Activated CD8-positive, alpha-beta memory T cell treated with anti-CD3 and anti-CD28 coated beads for 1 hour (primary cell): ENCODE data around the gene ZNF433.
"Not testable (repeated sequence)": the region's sequence is repeated elsewhere in the genome, so short reads cannot be mapped to it uniquely, and the experiment has no call there.

Experiments
- DNase-seq, 2 donors: peaks; one replicate each; pipeline ENCODE4 v3.0.0-alpha.2; 2020; ENCODE audit warnings: low read depth in 1 of 2; ENCODE audit errors: extremely low read depth in 1 of 2

The ZNF433 gene

GRCh38 chr19:12035220-12036172, at the start of gene ZNF433:
TSS of gene ZNF433 (minus strand) at chr19:12035679. CDS start at chr19:12035539, 140 bp downstream.
- peak in 1 of 2 donors; percentile 60 for DNase-seq

- not testable (repeated sequence) for DNase-seq
These were observed 47.9 kb upstream of the ZNF433 start for GRCh38 chr19:12083336-12083735.

GRCh38 chr19:12077375-12077774, 41.9 kb upstream of the ZNF433 start:
- no peak for DNase-seq

GRCh38 chr19:12076331-12076730, 40.9 kb upstream of the ZNF433 start:
- DNase-seq, result not testable (repeated sequence)

- no peak for DNase-seq
These were observed 40.2 kb upstream of the ZNF433 start for GRCh38 chr19:12075538-12076139.

- DNase-seq, result peak in 1 of 2 donors; percentile 54
These were observed 29.4 kb upstream of the ZNF433 start, which contains the start of gene ZNF844 for GRCh38 chr19:12064590-12065538. TSS of gene ZNF844 (plus strand) at chr19:12064731. CDS start at chr19:12064874, 143 bp downstream.

- no peak for DNase-seq
These were observed 20.3 kb upstream of the ZNF433 start for GRCh38 chr19:12055784-12056183.

- DNase-seq, result no peak
These were observed 17.2 kb upstream of the ZNF433 start, which contains the start of gene ZNF878 for GRCh38 chr19:12052497-12053169. TSS of gene ZNF878 (minus strand) at chr19:12052961. CDS start at chr19:12052801, 160 bp downstream.

- no peak for DNase-seq
These were observed 16.6 kb upstream of the ZNF433 start for GRCh38 chr19:12052091-12052496.

- DNase-seq, result no peak
These were observed 12.4 kb upstream of the ZNF433 start for GRCh38 chr19:12047868-12048267.

GRCh38 chr19:12043752-12044422, 8.4 kb upstream of the ZNF433 start:
- no peak for DNase-seq

GRCh38 chr19:12042893-12043292, 7.4 kb upstream of the ZNF433 start:
- DNase-seq, result no peak

- DNase-seq, result no peak
These were observed 859 bp downstream of the ZNF433 start for GRCh38 chr19:12034620-12035019.

GRCh38 chr19:12034198-12034597, 1.3 kb downstream of the ZNF433 start:
- no peak for DNase-seq

- DNase-seq, result no peak
These were observed 19.7 kb downstream of the ZNF433 start for GRCh38 chr19:12015753-12016116.

GRCh38 chr19:12015015-12015752, 20.3 kb downstream of the ZNF433 start:
- DNase-seq, result no peak

- DNase-seq, result no peak
These were observed 35.1 kb downstream of the ZNF433 start for GRCh38 chr19:12000152-12000981.

GRCh38 chr19:11995174-11995573, 40.3 kb downstream of the ZNF433 start:
- DNase-seq, result no peak
